ENCODE measurements around the gene TXNDC11. TPM values are rescaled to one million over a fixed set of nuclear protein-coding genes. Genes with fewer than 3 reads are reported as not detected.
A peak's percentile ranks its signal among the peaks of the same experiment; 100 is the strongest.

Gene TXNDC11
- total RNA-seq, 1 donor from 2014 or later = 29.0 TPM

DNA sequence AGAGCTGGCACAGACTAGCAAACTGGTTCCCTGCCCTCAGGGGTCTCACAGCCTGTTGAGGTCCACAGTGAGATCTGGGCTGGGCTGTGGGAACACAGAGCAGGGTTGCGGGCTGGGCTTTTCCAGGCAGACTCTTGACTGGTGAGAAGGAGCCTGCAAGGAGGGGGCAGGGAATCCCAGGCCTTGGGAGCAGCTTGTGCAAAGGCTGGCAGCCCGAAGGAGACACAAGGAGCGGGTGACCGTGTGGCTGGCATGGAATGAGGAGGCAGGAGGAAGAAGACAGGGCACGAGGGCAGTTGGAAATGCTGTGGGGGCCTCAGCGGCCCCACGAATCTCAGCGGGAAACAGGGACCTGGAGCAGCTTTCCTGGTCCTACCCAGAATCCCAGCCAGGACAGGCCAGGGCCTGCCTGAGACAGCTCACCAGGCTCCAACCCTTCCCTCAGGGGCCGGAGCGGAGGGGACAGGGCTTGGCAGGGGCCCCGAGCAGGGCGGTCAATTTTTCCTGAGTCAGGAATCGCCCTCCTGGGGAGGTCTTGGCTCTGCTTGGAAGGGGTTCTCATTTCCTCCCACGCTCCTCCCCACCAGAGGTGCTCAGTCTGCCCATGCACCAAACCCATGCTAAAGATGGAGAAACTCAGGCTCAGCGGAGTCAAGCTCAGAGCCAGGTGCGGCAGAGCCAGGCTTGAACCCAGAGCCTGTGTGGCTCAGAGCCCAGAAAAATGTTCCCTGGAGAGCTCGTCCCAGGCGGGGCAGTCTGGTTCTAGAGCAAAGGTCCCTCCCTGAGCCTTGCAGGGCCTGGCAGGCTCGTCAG, 83.6 kb downstream of the TXNDC11 start:
- H3K27me3 ChIP-seq (ENCODE audit: insufficient read depth, low read length) = peaks cover 2% of the 10 kb centered on the region
- TF ChIP-seq CTCF (IDR thresholded peaks at IDR 0.05; ENCODE audit: insufficient read depth, low read depth, low read length) (no peak), EZH2 (IDR thresholded peaks at IDR 0.05; ENCODE audit: insufficient read depth, low read length) (no peak)
- H3K4me1 ChIP-seq (ENCODE audit: insufficient read depth, low read length) = peaks cover 8% of the 10 kb centered on the region
- Mint-ChIP-seq H3K4me3 (ENCODE audit: unreplicated experiment) (no peak overlapping the region), H3K9me3 (ENCODE audit: unreplicated experiment) (no peaks in the 10 kb centered on the region), H3K27me3 (ENCODE audit: low read depth, unreplicated experiment) (peaks cover 9% of the 10 kb centered on the region), H3K4me1 (ENCODE audit: low read depth, unreplicated experiment) (peaks cover 2% of the 10 kb centered on the region), H3K27ac (ENCODE audit: unreplicated experiment) (no peak overlapping the region), H3K36me3 (ENCODE audit: low read depth, unreplicated experiment) (no peaks in the 10 kb centered on the region)
- H3K9me3 ChIP-seq (ENCODE audit: insufficient read depth, low read depth, low read length) = no peaks in the 10 kb centered on the region
- H2AFZ ChIP-seq (ENCODE audit: low read depth, low read length) = peak overlapping the region; percentile 71
- peak; percentile 31 for DNase-seq (ENCODE audit: low read depth)
- H3K9ac ChIP-seq (ENCODE audit: low read length) = no peak overlapping the region
- H3K79me2 ChIP-seq (ENCODE audit: insufficient read depth, low read length) = no peaks in the 10 kb centered on the region
- H3K36me3 ChIP-seq (ENCODE audit: insufficient read depth, low read length) = no peaks in the 10 kb centered on the region
- no peak for FAIRE-seq
- H3K27ac ChIP-seq (ENCODE audit: low read depth, low read length) = no peak overlapping the region
- no peak overlapping the region for H3K4me3 ChIP-seq (ENCODE audit: insufficient read depth, low read depth, low read length)
- no peaks in the 10 kb centered on the region for H4K20me1 ChIP-seq (ENCODE audit: insufficient read depth, low read length)
- H3K4me2 ChIP-seq (ENCODE audit: low read length) = peak overlapping the region; percentile 17

GRCh38 chr16:11657556-11657955, 85.1 kb downstream of the TXNDC11 start:
- no peaks in the 10 kb centered on the region for H3K9me3 ChIP-seq (ENCODE audit: insufficient read depth, low read depth, low read length)
- H4K20me1 ChIP-seq (ENCODE audit: insufficient read depth, low read length) = no peaks in the 10 kb centered on the region
- TF ChIP-seq EZH2 (IDR thresholded peaks at IDR 0.05; ENCODE audit: insufficient read depth, low read length) (no peak), CTCF (IDR thresholded peaks at IDR 0.05; ENCODE audit: insufficient read depth, low read depth, low read length) (no peak)
- Mint-ChIP-seq H3K4me1 (ENCODE audit: low read depth, unreplicated experiment) (peaks cover 2% of the 10 kb centered on the region), H3K4me3 (ENCODE audit: unreplicated experiment) (no peak overlapping the region), H3K27me3 (ENCODE audit: low read depth, unreplicated experiment) (peaks cover 9% of the 10 kb centered on the region), H3K9me3 (ENCODE audit: unreplicated experiment) (no peaks in the 10 kb centered on the region), H3K27ac (ENCODE audit: unreplicated experiment) (no peak overlapping the region), H3K36me3 (ENCODE audit: low read depth, unreplicated experiment) (no peaks in the 10 kb centered on the region)
- DNase-seq (ENCODE audit: low read depth) (no peak), FAIRE-seq (no peak)
- no peak overlapping the region for H3K4me3 ChIP-seq (ENCODE audit: insufficient read depth, low read depth, low read length)
- no peak overlapping the region for H3K4me2 ChIP-seq (ENCODE audit: low read length)
- no peaks in the 10 kb centered on the region for H3K79me2 ChIP-seq (ENCODE audit: insufficient read depth, low read length)
- peaks cover 8% of the 10 kb centered on the region for H3K4me1 ChIP-seq (ENCODE audit: insufficient read depth, low read length)
- H3K27me3 ChIP-seq (ENCODE audit: insufficient read depth, low read length) = peaks cover 2% of the 10 kb centered on the region
- H3K36me3 ChIP-seq (ENCODE audit: insufficient read depth, low read length) = no peaks in the 10 kb centered on the region
- H3K27ac ChIP-seq (ENCODE audit: low read depth, low read length) = no peak overlapping the region
- no peak overlapping the region for H2AFZ ChIP-seq (ENCODE audit: low read depth, low read length)
- H3K9ac ChIP-seq (ENCODE audit: low read length) = no peak overlapping the region

GRCh38 chr16:11655655-11656054, 87.0 kb downstream of the TXNDC11 start:
- Histone ChIP-seq H3K27me3 (ENCODE audit: insufficient read depth, low read length) (peaks cover 2% of the 10 kb centered on the region), H3K4me2 (ENCODE audit: low read length) (no peak overlapping the region), H3K9me3 (ENCODE audit: insufficient read depth, low read depth, low read length) (no peaks in the 10 kb centered on the region), H3K27ac (ENCODE audit: low read depth, low read length) (no peak overlapping the region), H3K9ac (ENCODE audit: low read length) (no peak overlapping the region), H3K79me2 (ENCODE audit: insufficient read depth, low read length) (no peaks in the 10 kb centered on the region), H2AFZ (ENCODE audit: low read depth, low read length) (no peak overlapping the region), H3K4me1 (ENCODE audit: insufficient read depth, low read length) (peaks cover 8% of the 10 kb centered on the region), H4K20me1 (ENCODE audit: insufficient read depth, low read length) (no peaks in the 10 kb centered on the region), H3K4me3 (ENCODE audit: insufficient read depth, low read depth, low read length) (no peak overlapping the region), H3K36me3 (ENCODE audit: insufficient read depth, low read length) (no peaks in the 10 kb centered on the region)
- H3K4me1 Mint-ChIP-seq (ENCODE audit: low read depth, unreplicated experiment) = peaks cover 2% of the 10 kb centered on the region
- H3K9me3 Mint-ChIP-seq (ENCODE audit: unreplicated experiment) = no peaks in the 10 kb centered on the region
- TF ChIP-seq CTCF (IDR thresholded peaks at IDR 0.05; ENCODE audit: insufficient read depth, low read depth, low read length) = no peak
- TF ChIP-seq EZH2 (IDR thresholded peaks at IDR 0.05; ENCODE audit: insufficient read depth, low read length) = no peak
- FAIRE-seq (no peak), DNase-seq (ENCODE audit: low read depth) (no peak)
- no peak overlapping the region for H3K27ac Mint-ChIP-seq (ENCODE audit: unreplicated experiment)
- no peak overlapping the region for H3K4me3 Mint-ChIP-seq (ENCODE audit: unreplicated experiment)
- H3K36me3 Mint-ChIP-seq (ENCODE audit: low read depth, unreplicated experiment) = no peaks in the 10 kb centered on the region
- peaks cover 10% of the 10 kb centered on the region for H3K27me3 Mint-ChIP-seq (ENCODE audit: low read depth, unreplicated experiment)
